ENCODE results near the gene STK25. TPM values are rescaled to one million over a fixed set of nuclear protein-coding genes. Genes with fewer than 3 reads are reported as not detected.

Gene STK25
- total RNA-seq, 1 donor from 2014 or later: 259 TPM

DNA sequence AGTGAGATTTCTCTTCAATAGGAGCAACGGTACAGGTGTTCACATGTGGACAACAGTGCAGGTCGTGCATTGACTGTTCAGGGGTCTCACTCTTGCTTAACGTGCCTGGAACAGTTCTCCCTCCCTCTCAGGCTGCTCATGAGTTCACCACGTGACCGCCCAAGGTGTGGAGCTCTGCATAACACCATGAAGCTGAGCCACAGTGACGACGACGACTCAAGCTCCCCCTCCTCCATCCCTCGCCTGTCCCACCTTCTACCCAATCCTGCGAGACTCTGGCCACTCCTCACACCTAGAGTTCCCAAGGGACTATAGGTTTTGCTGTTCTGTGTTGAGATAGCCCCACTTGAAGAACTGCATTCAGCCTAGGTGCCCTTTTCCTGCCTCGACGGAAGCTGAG lies 42.8 kb downstream of the STK25 start:
- Histone ChIP-seq H3K9me3 (no peaks in the 10 kb centered on the region), H3K27me3 (no peaks in the 10 kb centered on the region), H3K36me3 (peaks cover 15 to 45% of the 10 kb centered on the region in 2 donors), H3K4me3 (no peak overlapping the region), H3K4me1 (no peaks in the 10 kb centered on the region), H3K27ac (no peak overlapping the region)
- DNase-seq (ENCODE audit: low spot score in 2 of 2): no peak
- intact Hi-C loops (cut with DNase I): no loop called here
- TF ChIP-seq, protein P1, sequence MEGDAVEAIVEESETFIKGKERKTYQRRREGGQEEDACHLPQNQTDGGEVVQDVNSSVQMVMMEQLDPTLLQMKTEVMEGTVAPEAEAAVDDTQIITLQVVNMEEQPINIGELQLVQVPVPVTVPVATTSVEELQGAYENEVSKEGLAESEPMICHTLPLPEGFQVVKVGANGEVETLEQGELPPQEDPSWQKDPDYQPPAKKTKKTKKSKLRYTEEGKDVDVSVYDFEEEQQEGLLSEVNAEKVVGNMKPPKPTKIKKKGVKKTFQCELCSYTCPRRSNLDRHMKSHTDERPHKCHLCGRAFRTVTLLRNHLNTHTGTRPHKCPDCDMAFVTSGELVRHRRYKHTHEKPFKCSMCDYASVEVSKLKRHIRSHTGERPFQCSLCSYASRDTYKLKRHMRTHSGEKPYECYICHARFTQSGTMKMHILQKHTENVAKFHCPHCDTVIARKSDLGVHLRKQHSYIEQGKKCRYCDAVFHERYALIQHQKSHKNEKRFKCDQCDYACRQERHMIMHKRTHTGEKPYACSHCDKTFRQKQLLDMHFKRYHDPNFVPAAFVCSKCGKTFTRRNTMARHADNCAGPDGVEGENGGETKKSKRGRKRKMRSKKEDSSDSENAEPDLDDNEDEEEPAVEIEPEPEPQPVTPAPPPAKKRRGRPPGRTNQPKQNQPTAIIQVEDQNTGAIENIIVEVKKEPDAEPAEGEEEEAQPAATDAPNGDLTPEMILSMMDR (IDR thresholded peaks at IDR 0.05): no peak

DNA sequence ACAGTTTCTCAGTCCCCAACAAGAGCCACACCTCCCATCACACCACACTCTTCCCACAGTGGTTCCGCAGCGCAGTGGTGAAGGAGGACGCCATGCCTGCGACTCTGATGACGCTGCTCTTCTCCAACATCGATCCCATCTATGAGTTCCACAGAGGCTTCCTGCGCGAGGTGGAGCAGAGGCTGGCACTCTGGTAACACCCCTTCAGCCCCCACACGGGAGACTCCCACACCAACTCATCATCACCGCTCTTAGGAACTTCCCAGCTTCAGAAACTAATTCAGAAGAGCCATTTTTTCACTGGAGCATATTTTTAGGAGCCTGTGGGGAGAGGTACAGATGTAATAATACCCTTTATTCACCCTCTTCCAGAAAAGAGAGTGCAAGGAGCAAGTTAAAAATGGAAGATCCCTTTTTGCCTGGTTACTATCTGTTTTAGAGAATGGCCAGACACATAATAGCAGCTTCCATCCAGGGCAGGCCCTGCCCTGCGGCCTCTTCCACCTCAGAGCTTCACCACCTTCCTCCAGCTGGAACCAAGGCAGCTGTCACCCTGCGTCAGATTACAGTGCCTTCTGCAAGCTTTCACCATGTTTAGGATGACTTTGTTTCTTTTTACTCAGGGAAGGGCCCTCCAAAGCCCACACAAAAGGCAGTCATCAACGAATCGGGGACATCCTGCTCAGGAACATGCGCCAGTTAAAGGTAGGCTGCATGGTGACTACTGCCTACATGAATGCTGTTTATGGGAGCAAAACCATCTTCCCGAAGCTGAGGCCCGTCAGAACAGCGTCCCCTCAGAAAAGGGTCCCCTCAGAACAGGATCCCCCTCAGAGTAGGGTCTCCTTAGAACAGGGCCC lies 44.9 kb downstream of the STK25 start:
- Histone ChIP-seq H3K4me3 (no peak overlapping the region), H3K27ac (no peak overlapping the region), H3K4me1 (no peaks in the 10 kb centered on the region), H3K27me3 (no peaks in the 10 kb centered on the region), H3K9me3 (no peaks in the 10 kb centered on the region), H3K36me3 (peaks cover 15 to 33% of the 10 kb centered on the region in 2 donors)
- TF ChIP-seq, protein P1 (IDR thresholded peaks at IDR 0.05): no peak
- intact Hi-C loops (cut with DNase I): no loop called here
- no peak for DNase-seq (ENCODE audit: low spot score in 2 of 2)

DNA sequence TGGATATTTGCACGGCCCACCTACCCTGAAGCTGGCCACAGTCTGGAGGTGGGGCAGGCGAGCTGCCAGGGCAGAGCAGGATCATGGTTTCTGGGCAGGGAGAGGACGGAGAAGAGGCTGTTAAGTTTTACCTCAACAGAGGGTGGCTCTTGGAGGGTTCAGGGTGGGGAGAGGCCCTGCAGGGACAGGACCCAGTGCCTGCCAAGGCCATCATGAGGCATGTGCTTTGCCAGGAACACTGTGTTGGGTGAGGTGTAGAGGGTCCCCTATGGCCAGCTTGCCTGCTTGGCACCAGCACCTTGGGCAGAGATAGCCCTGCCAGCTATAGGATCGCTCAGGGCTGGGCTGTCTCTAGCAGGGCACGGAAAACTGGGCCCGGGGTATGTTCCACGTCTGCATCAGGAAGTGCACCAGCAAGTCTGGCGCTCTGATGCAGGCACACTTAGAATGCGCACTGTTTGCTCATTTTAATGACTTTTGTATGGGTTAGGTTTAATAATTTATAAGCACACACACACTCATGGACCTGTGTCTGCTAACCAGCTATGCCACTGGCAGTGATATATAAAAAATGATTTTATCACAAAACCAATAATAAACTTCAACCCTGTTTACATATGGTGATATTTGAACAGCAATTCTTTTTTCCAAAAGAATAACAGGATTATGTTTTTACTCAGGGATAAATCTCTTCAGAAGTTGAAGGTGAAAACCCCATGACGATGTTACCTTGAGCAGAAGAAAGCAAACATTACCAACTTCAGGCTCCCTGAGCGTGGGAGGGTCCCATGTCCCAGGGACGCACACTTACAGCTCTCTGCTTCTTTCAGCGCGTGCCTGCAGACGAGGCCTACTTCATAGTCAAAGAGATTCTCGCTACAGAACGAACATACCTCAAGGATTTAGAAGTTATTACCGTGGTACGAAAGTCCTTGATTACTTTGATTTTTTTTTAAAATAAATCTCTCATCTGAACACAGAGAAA lies 46.4 kb downstream of the STK25 start:
- no peak overlapping the region for H3K27ac ChIP-seq
- DNase-seq (ENCODE audit: low spot score in 2 of 2): no peak
- H3K4me3 ChIP-seq: no peak overlapping the region
- TF ChIP-seq, protein P1 (IDR thresholded peaks at IDR 0.05): no peak
- no peaks in the 10 kb centered on the region for H3K4me1 ChIP-seq
- H3K36me3 ChIP-seq: peaks cover 10 to 28% of the 10 kb centered on the region in 2 donors
- intact Hi-C loops (cut with DNase I): no loop called here
- no peaks in the 10 kb centered on the region for H3K27me3 ChIP-seq
- H3K9me3 ChIP-seq: no peaks in the 10 kb centered on the region

DNA sequence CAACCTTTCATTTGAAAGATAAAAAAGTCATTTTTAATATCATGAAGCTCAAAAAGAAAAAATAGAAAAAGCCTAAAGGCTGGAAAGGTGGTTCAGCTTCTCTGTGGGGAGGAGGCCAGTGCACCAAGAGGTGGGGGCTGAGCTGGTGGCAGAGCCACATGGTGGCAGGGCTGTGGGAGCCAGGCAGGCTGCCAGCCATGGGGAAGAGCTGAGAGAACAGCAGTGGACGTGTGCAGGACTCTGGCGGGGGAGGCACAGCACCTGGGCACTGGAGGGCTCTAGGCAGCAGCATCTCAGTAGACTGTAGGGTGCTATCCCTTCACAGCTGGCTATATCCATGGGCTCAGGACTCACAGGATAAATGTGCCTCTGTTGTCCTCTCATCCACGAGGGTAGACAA lies 47.8 kb downstream of the STK25 start:
- Histone ChIP-seq H3K4me1 (no peaks in the 10 kb centered on the region), H3K36me3 (peaks cover 10 to 26% of the 10 kb centered on the region in 2 donors), H3K4me3 (no peak overlapping the region), H3K27me3 (no peaks in the 10 kb centered on the region), H3K27ac (no peak overlapping the region), H3K9me3 (no peaks in the 10 kb centered on the region)
- TF ChIP-seq, protein P1 (IDR thresholded peaks at IDR 0.05): no peak
- no peak for DNase-seq (ENCODE audit: low spot score in 2 of 2)
- intact Hi-C loops (cut with DNase I): no loop called here

DNA sequence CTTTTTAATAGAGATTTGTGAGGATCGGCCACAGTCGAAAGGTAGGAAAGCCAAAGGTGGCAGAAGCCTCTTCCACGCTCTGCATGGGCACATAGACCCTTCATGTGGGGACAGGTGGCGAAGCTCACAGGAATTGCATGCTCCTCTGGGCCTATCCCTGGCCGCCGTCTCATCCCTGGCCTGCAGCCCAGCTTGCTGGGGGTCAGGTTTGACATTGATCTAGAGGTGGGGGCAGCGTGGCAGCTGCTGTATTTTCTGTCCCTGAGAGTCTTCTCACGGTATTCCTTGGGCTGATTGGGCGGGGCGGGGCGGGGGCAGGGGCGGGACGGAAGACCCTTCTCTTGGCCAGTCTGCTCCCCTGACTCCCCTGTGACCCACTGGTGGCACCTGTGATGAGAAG lies 48.9 kb downstream of the STK25 start:
- Histone ChIP-seq H3K27ac (no peak overlapping the region), H3K9me3 (no peaks in the 10 kb centered on the region), H3K4me1 (no peaks in the 10 kb centered on the region), H3K36me3 (peaks cover 4 to 16% of the 10 kb centered on the region in 2 donors), H3K27me3 (no peaks in the 10 kb centered on the region), H3K4me3 (no peak overlapping the region)
- no peak for DNase-seq (ENCODE audit: low spot score in 2 of 2)
- intact Hi-C loops (cut with DNase I): no loop called here
- TF ChIP-seq, protein P1 (IDR thresholded peaks at IDR 0.05): no peak
